ENCODE measurements around the gene RACK1.

RACK1 gene

DNA sequence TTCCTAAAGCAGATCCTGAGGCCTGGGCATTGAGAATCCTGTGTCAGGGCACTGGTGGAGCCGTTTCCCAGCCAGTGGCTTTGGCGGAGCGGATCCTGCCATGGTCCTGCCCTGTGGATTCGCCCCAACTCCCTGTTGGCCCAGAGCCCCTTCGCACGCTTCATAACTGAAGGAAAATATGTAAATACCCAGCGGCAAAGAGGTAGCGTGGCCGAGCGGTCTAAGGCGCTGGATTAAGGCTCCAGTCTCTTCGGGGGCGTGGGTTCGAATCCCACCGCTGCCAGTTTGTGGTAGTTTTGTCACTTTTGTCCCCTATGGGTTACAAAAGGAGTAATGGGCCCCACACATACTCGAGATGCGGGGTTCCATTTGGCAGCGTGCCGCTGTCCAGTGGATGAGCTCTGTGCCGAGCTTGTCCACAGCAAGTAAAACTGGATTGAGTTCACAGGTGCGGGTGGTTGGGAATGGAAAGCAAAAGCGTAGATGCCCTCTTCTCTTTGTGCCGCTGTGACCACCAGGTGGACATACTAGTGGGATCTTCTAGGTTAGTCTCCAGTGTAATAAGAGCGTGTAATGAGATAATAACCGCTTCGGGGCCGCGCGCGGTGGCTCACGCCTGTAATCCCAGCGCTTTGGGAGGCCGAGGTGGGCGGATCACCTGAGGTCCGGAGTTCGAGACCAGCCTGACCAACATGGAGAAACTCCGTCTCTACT, 56.0 kb downstream of the RACK1 start:
- Histone ChIP-seq H3K27me3 (replicated peaks; ENCODE audit: control insufficient read depth, insufficient read depth, low read length) (no peaks in the 10 kb centered on the region), H3K36me3 (ENCODE audit: control insufficient read depth, insufficient read depth, low read length) (no peaks in the 10 kb centered on the region), H3K4me3 (replicated peaks; ENCODE audit: low read depth, low read length) (peak overlapping the region; percentile 50)
- peak; percentile 83 for DNase-seq (ENCODE audit: extremely low read depth, insufficient read length)
- TF ChIP-seq, protein P1, sequence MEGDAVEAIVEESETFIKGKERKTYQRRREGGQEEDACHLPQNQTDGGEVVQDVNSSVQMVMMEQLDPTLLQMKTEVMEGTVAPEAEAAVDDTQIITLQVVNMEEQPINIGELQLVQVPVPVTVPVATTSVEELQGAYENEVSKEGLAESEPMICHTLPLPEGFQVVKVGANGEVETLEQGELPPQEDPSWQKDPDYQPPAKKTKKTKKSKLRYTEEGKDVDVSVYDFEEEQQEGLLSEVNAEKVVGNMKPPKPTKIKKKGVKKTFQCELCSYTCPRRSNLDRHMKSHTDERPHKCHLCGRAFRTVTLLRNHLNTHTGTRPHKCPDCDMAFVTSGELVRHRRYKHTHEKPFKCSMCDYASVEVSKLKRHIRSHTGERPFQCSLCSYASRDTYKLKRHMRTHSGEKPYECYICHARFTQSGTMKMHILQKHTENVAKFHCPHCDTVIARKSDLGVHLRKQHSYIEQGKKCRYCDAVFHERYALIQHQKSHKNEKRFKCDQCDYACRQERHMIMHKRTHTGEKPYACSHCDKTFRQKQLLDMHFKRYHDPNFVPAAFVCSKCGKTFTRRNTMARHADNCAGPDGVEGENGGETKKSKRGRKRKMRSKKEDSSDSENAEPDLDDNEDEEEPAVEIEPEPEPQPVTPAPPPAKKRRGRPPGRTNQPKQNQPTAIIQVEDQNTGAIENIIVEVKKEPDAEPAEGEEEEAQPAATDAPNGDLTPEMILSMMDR (IDR thresholded peaks at IDR 0.05; ENCODE audit: insufficient read depth, low read length, poor library complexity, severe bottlenecking) = no peak

DNA sequence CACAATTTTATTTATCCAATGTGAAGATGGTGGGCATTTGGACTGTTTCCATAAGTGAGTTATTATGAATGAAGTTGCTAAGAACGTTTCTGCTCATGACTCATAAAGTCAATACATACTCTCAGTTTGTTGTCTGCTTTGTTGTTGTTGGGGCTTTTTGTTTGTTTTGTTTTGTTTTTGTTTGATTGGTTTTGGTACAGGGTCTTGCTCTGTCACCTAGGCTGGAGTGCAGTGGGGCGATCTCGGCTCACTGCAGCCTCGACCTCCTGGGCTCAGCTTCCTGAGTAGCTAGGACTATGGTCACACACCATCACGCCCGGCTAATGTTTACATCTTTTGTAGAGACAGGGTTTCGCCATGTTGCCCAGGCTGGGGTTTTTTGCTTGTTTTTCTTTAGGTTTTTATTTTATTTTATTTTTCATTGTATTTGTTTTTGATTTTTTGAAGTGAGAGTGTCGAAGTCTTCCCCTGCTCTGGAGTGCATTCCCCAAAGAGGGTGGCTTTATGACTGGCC, 56.7 kb downstream of the RACK1 start:
- Histone ChIP-seq H3K4me3 (replicated peaks; ENCODE audit: low read depth, low read length) (peak overlapping the region; percentile 50), H3K27me3 (replicated peaks; ENCODE audit: control insufficient read depth, insufficient read depth, low read length) (no peaks in the 10 kb centered on the region), H3K36me3 (ENCODE audit: control insufficient read depth, insufficient read depth, low read length) (no peaks in the 10 kb centered on the region)
- TF ChIP-seq, protein P1 (IDR thresholded peaks at IDR 0.05; ENCODE audit: insufficient read depth, low read length, poor library complexity, severe bottlenecking) = no peak
- DNase-seq (ENCODE audit: extremely low read depth, insufficient read length) = no peak
